HepG2 (cell line): ENCODE results near the gene ZNF648. TPM values are rescaled to one million over a fixed set of nuclear protein-coding genes. Genes with fewer than 3 reads are reported as not detected.

Experiments used
- ATAC-seq: fragments of 200-7000 bp; cut with Tn5 transposase; 3 replicates; pipeline ENCODE4 v1.9.1; 2020; ENCODE audit warnings: mild to moderate bottlenecking, moderate library complexity
- BruUV-seq: library from RNA; stranded (reverse); fragments of 400-500 nt; replicated peaks from 2 replicates; lab custom pipeline; 2021; lab: Mats Ljungman, UMichigan
- CTCF ChIA-PET: fragments of 300-600 bp; formaldehyde crosslinking; extraction: SDS; loops from one replicate; lab custom pipeline; 2021; ENCODE audit warnings: low total read pairs, inconsistent platforms, low intra/inter-chr PET ratio; lab: Yijun Ruan, JAX
- POLR2A ChIA-PET: fragments of 350-600 bp; sonication (Branson Sonifier 250); formaldehyde crosslinking; loops from one replicate; lab custom pipeline; 2020; ENCODE audit warnings: antibody characterized with exemption, inconsistent platforms; lab: Yijun Ruan, JAX
- DNase-seq: peaks from one replicate; pipeline ENCODE4 v3.0.0-alpha.2; 2015; ENCODE audit warnings: low spot score
- FAIRE-seq: peaks from 3 replicates; lab custom pipeline; 2011; peaks lifted over from hg19 to GRCh38; lab: Jason Lieb, UNC
- H2AFZ ChIP-seq: one replicate; pipeline ENCODE4 v1.6.1; 2011; ENCODE audit warnings: low read length, inconsistent platforms
- H3K27ac ChIP-seq: fragments of 300-600 bp; 3 replicates; pipeline ENCODE4 v1.8.0; 2011; ENCODE audit warnings: mixed run types, mild to moderate bottlenecking, mixed read lengths, low read length, inconsistent platforms; ENCODE audit not compliant: insufficient read depth; ENCODE audit errors: extremely low read length
- H3K27me3 ChIP-seq, 2 experiments: fragments of 200-600 bp in 1 of 2; 2 replicates in 1 of 2; 3 replicates in 1 of 2; pipeline versions ENCODE4 v1.6.0 to v1.8.0; 2011; ENCODE audit warnings: low read length in 2 of 2, mild to moderate bottlenecking in 2 of 2, moderate library complexity in 2 of 2, inconsistent platforms in 1 of 2; ENCODE audit not compliant: insufficient read depth in 2 of 2, control insufficient read depth in 1 of 2
- H3K36me3 ChIP-seq, 2 experiments: fragments of 200-600 bp in 1 of 2; replicated peaks in 1 of 2; 2 replicates in 1 of 2; 3 replicates in 1 of 2; pipeline versions ENCODE4 v1.5.1 to v1.8.0; 2011; ENCODE audit warnings: low read length in 2 of 2, inconsistent platforms in 1 of 2; ENCODE audit not compliant: insufficient read depth in 2 of 2, control insufficient read depth in 1 of 2
- H3K4me1 ChIP-seq: 2 replicates; pipeline ENCODE4 v1.5.1; 2012; ENCODE audit warnings: low read length, inconsistent platforms; ENCODE audit not compliant: insufficient read depth
- H3K4me2 ChIP-seq: 2 replicates; pipeline ENCODE4 v1.6.0; 2011; ENCODE audit warnings: low read depth, low read length, inconsistent platforms
- H3K4me3 ChIP-seq, 3 experiments: fragments of 200-600 bp in 1 of 3; sonication (generic), shearing (Covaris generic) in 1 of 3; replicated peaks in 1 of 3; 2 replicates each; pipeline ENCODE4 v1.5.1; 2011 to 2016; ENCODE audit warnings: low read length in 3 of 3, inconsistent platforms in 2 of 3, low read depth in 2 of 3, mild to moderate bottlenecking in 2 of 3, control low read depth in 1 of 3, mixed read lengths in 1 of 3; ENCODE audit not compliant: insufficient read depth in 1 of 3
- H3K79me2 ChIP-seq: one replicate; pipeline ENCODE4 v1.6.1; 2011; ENCODE audit warnings: low read length, inconsistent platforms; ENCODE audit not compliant: insufficient read depth
- H3K9ac ChIP-seq: 2 replicates; pipeline ENCODE4 v1.6.0; 2011; ENCODE audit warnings: mild to moderate bottlenecking, low read depth, low read length, inconsistent platforms; ENCODE audit not compliant: insufficient read depth
- H3K9me3 ChIP-seq: 2 replicates; pipeline ENCODE4 v1.5.1; 2012; ENCODE audit warnings: mild to moderate bottlenecking, low read length
- H4K20me1 ChIP-seq: 2 replicates; pipeline ENCODE4 v1.6.0; 2011; ENCODE audit warnings: inconsistent platforms, mild to moderate bottlenecking, low read length, moderate library complexity; ENCODE audit not compliant: insufficient read depth
- AHR ChIP-seq: IDR thresholded peaks from 2 replicates; pipeline ENCODE4 v1.6.1; 2018; ENCODE audit warnings: missing genetic modification reagents, missing compliant biosample characterization
- CSRNP2 ChIP-seq: sonication (generic); formaldehyde crosslinking; conservative IDR thresholded peaks from 2 replicates; pipeline ENCODE4 v1.8.0; 2022; ENCODE audit warnings: low read depth, missing genetic modification reagents
- ESRRA ChIP-seq: sonication (generic); formaldehyde crosslinking; IDR thresholded peaks from 2 replicates; pipeline ENCODE4 v1.5.1; 2020; ENCODE audit warnings: mild to moderate bottlenecking, low read depth, missing genetic modification reagents
- FLYWCH1 ChIP-seq: sonication (generic); formaldehyde crosslinking; IDR thresholded peaks from 2 replicates; pipeline ENCODE4 v1.8.1; 2023; ENCODE audit warnings: mild to moderate bottlenecking, missing genetic modification reagents
- KLF15 ChIP-seq: sonication (generic); formaldehyde crosslinking; IDR thresholded peaks from 2 replicates; pipeline ENCODE4 v1.8.1; 2023; ENCODE audit warnings: borderline replicate concordance, mild to moderate bottlenecking, inconsistent platforms, missing genetic modification reagents, mixed read lengths
- MXD4 ChIP-seq: IDR thresholded peaks from 2 replicates; pipeline ENCODE4 v1.6.1; 2016; ENCODE audit warnings: mild to moderate bottlenecking, missing biosample characterization, missing genetic modification reagents
- NCOA5 ChIP-seq: sonication (generic); formaldehyde crosslinking; IDR thresholded peaks from 2 replicates; pipeline ENCODE4 v1.4.0; 2020; ENCODE audit warnings: missing genetic modification reagents
- STAG1 ChIP-seq: sonication (generic); formaldehyde crosslinking; IDR thresholded peaks from 2 replicates; pipeline ENCODE4 v1.4.0; 2020; ENCODE audit warnings: missing genetic modification reagents
- ZBTB25 ChIP-seq: IDR thresholded peaks from 2 replicates; pipeline ENCODE4 v1.6.1; 2018; ENCODE audit warnings: missing genetic modification reagents
- ZNF180 ChIP-seq: sonication (generic); formaldehyde crosslinking; IDR thresholded peaks from 2 replicates; pipeline ENCODE4 v1.4.0; 2020; ENCODE audit warnings: low read depth, missing genetic modification reagents, borderline replicate concordance
- ZNF296 ChIP-seq: sonication (generic); formaldehyde crosslinking; conservative IDR thresholded peaks from 2 replicates; pipeline ENCODE4 v1.5.0; 2020; ENCODE audit warnings: mild to moderate bottlenecking, missing genetic modification reagents
- ZNF546 ChIP-seq: sonication (generic); formaldehyde crosslinking; conservative IDR thresholded peaks from 2 replicates; pipeline ENCODE4 v1.8.1; 2023; ENCODE audit warnings: mild to moderate bottlenecking, missing genetic modification reagents
- ZNF879 ChIP-seq: sonication (generic); formaldehyde crosslinking; IDR thresholded peaks from 2 replicates; pipeline ENCODE4 v1.8.1; 2023; ENCODE audit warnings: missing genetic modification reagents
- ZSCAN22 ChIP-seq: sonication (generic); formaldehyde crosslinking; IDR thresholded peaks from 2 replicates; pipeline ENCODE4 v1.4.0; 2020; ENCODE audit warnings: mild to moderate bottlenecking, missing genetic modification reagents
- WGBS: methylation state at CpG from one replicate; pipeline ENCODE4 v1.1.6; 2017; ENCODE audit warnings: low lambda C conversion rate; 5-methylcytosine and 5-hydroxymethylcytosine counted together
- in situ Hi-C: cut with HindIII; loops from 2 replicates; pipeline ENCODE4 v1.10.0; 2017; ENCODE audit warnings: low pct_unique_long_range_greater_than_20kb; ENCODE audit not compliant: extremely low pct_ligation_motif_present
- intact Hi-C: fragments of 100-400 bp; cut with micrococcal nuclease; formaldehyde crosslinking; loops from one replicate; pipeline ENCODE4 v1.10.0; 2022; ENCODE audit not compliant: unreplicated experiment
- polyA plus RNA-seq, 8 experiments: library from polyadenylated mRNA; depleted of rRNA in 3 of 8; stranded (reverse) in 7 of 8; unstranded in 1 of 8; fragments of >200 nt; fragmentation: Illumina TruSeq in 4 of 8; extraction: Trizol in 4 of 8; gene quantifications; 2 replicates each; pipeline versions ENCODE4 v1.2.1 to v1.2.3, GENCODE V29; 2011 to 2016; ENCODE audit warnings: low read depth in 4 of 8, missing spikeins in 1 of 8, mixed read lengths in 1 of 8; ENCODE audit not compliant: insufficient read depth in 1 of 8
- total RNA-seq, 5 experiments: library from RNA; depleted of rRNA; stranded (reverse); fragments of >200 nt; fragmentation: Illumina TruSeq; extraction: Trizol; gene quantifications; 2 replicates each; pipeline ENCODE4 v1.2.3, GENCODE V29; 2016; ENCODE audit warnings: low read depth in 1 of 5
- TF ChIP-seq, protein P1 (sequence below): sonication (generic); formaldehyde crosslinking; conservative IDR thresholded peaks from 2 replicates; pipeline ENCODE4 v1.4.0; 2020; ENCODE audit warnings: missing genetic modification reagents

Gene ZNF648
- total and polyA plus RNA-seq, 2 of the 13 experiments (the other 11 are each of a cell fraction or from before 2014, with no cell fraction given): 0.13 to 0.37 TPM

DNA sequence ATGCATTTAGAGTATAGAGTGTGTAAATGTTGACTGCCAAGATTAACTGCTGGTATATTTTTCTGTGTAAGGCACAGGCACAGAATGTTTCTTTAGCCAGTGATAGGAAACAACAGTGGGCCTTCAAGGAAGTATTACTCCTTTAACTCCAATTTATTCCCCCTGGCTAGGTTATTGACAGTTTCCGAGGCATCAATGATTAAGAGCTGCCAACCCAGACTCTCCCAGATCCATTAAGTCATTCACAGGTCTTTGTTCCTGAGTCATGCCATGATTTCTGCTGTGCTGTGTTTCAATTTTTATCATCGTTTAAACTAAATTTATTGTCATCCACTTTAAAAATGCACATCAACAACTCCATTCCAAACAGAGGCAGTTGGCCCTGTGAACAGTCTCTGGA lies 9.2 kb downstream of the ZNF648 start:
- POLR2A ChIA-PET: no interaction called here
- intact Hi-C loops: loop anchor here (10.0 kb wide), 1 partner anchor 578 kb away; no protein-coding TSS in a partner anchor
- H3K4me3 ChIP-seq: no peak overlapping the region
- no peak for ATAC-seq
- no peaks in the 10 kb centered on the region for H3K4me1 ChIP-seq
- no peaks in the 10 kb centered on the region for H3K79me2 ChIP-seq
- no peaks in the 10 kb centered on the region for H4K20me1 ChIP-seq
- no peak overlapping the region for H3K4me2 ChIP-seq
- BruUV-seq: no TSS peak
- no peak overlapping the region for H3K27ac ChIP-seq
- no peak overlapping the region for H3K9ac ChIP-seq
- no peak for DNase-seq
- CTCF ChIA-PET: no interaction called here
- WGBS: 83% methylated on average over 2 of the region's 2 CpGs
- TF ChIP-seq FLYWCH1 (CRISPR knock-in tag) (no peak), ZNF296 (CRISPR knock-in tag) (no peak), ZSCAN22 (CRISPR knock-in tag) (no peak), STAG1 (CRISPR knock-in tag) (no peak), CSRNP2 (CRISPR knock-in tag) (no peak), KLF15 (CRISPR knock-in tag) (no peak), ESRRA (no peak), ZNF180 (CRISPR knock-in tag) (no peak), ZNF546 (CRISPR knock-in tag) (no peak), ZBTB25 (CRISPR knock-in tag) (no peak), NCOA5 (no peak), MXD4 (CRISPR knock-in tag) (no peak), AHR (no peak), ZNF879 (CRISPR knock-in tag) (no peak)
- TF ChIP-seq, protein P1, sequence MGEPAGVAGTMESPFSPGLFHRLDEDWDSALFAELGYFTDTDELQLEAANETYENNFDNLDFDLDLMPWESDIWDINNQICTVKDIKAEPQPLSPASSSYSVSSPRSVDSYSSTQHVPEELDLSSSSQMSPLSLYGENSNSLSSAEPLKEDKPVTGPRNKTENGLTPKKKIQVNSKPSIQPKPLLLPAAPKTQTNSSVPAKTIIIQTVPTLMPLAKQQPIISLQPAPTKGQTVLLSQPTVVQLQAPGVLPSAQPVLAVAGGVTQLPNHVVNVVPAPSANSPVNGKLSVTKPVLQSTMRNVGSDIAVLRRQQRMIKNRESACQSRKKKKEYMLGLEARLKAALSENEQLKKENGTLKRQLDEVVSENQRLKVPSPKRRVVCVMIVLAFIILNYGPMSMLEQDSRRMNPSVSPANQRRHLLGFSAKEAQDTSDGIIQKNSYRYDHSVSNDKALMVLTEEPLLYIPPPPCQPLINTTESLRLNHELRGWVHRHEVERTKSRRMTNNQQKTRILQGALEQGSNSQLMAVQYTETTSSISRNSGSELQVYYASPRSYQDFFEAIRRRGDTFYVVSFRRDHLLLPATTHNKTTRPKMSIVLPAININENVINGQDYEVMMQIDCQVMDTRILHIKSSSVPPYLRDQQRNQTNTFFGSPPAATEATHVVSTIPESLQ (CRISPR knock-in tag): no peak
- H3K36me3 ChIP-seq: no peaks in the 10 kb centered on the region
- no peak for FAIRE-seq
- H3K27me3 ChIP-seq: no peaks in the 10 kb centered on the region
- in situ Hi-C loops: no loop called here
- H2AFZ ChIP-seq: no peak overlapping the region
- H3K9me3 ChIP-seq: no peaks in the 10 kb centered on the region
